ENCODE results near the gene ZMYND11. TPM values are rescaled to one million over a fixed set of nuclear protein-coding genes. Genes with fewer than 3 reads are reported as not detected.

Gene ZMYND11
- total RNA-seq, 1 donor from 2014 or later = 49.7 TPM

GRCh38 chr10:176677-177076, 41.4 kb downstream of the ZMYND11 start:
- H3K27ac Mint-ChIP-seq (ENCODE audit: unreplicated experiment) = no peak overlapping the region
- DNase-seq (ENCODE audit: low read depth, low spot score) = no peak
- H3K9me3 Mint-ChIP-seq = peaks cover 6% of the 10 kb centered on the region
- peaks cover 8% of the 10 kb centered on the region for H3K4me1 Mint-ChIP-seq
- H3K27me3 Mint-ChIP-seq (ENCODE audit: low read depth) = no peaks in the 10 kb centered on the region
- no peak for TF ChIP-seq CTCF (conservative IDR thresholded peaks at IDR 0.05)
- peaks cover 22% of the 10 kb centered on the region for H3K36me3 Mint-ChIP-seq (ENCODE audit: low read depth)
- no peak overlapping the region for H3K4me3 Mint-ChIP-seq

GRCh38 chr10:178208-178607, 43.0 kb downstream of the ZMYND11 start:
- no peak for DNase-seq (ENCODE audit: low read depth, low spot score)
- H3K36me3 Mint-ChIP-seq (ENCODE audit: low read depth) = peaks cover 17% of the 10 kb centered on the region
- H3K9me3 Mint-ChIP-seq = no peaks in the 10 kb centered on the region
- no peak overlapping the region for H3K27ac Mint-ChIP-seq (ENCODE audit: unreplicated experiment)
- peaks cover 8% of the 10 kb centered on the region for H3K4me1 Mint-ChIP-seq
- H3K4me3 Mint-ChIP-seq = no peak overlapping the region
- no peaks in the 10 kb centered on the region for H3K27me3 Mint-ChIP-seq (ENCODE audit: low read depth)
- peak; percentile 61 for TF ChIP-seq CTCF (conservative IDR thresholded peaks at IDR 0.05)

DNA sequence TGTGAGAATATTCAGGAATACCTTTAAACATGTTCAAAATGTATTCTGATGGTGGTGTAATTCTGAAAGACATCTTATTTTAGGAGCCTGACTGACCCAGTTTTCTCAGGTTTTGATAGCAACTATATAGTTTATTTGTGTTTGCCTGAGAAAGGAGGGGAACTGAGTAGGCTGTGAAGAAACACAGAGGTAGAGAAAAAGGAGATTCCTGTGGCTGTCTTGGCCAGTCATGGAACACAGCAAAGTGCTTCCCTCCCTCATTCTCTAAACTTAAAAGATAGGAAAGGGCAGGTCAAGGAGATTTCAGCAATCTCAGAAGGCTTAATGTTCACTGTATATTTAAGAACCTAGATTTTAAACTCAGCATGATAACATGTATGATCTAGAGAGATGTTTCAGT, 43.5 kb downstream of the ZMYND11 start:
- peaks cover 21% of the 10 kb centered on the region for H3K36me3 Mint-ChIP-seq (ENCODE audit: low read depth)
- H3K4me1 Mint-ChIP-seq = peaks cover 8% of the 10 kb centered on the region
- no peak for DNase-seq (ENCODE audit: low read depth, low spot score)
- TF ChIP-seq CTCF (conservative IDR thresholded peaks at IDR 0.05) = no peak
- H3K9me3 Mint-ChIP-seq = no peaks in the 10 kb centered on the region
- H3K27me3 Mint-ChIP-seq (ENCODE audit: low read depth) = no peaks in the 10 kb centered on the region
- no peak overlapping the region for H3K27ac Mint-ChIP-seq (ENCODE audit: unreplicated experiment)
- H3K4me3 Mint-ChIP-seq = no peak overlapping the region

DNA sequence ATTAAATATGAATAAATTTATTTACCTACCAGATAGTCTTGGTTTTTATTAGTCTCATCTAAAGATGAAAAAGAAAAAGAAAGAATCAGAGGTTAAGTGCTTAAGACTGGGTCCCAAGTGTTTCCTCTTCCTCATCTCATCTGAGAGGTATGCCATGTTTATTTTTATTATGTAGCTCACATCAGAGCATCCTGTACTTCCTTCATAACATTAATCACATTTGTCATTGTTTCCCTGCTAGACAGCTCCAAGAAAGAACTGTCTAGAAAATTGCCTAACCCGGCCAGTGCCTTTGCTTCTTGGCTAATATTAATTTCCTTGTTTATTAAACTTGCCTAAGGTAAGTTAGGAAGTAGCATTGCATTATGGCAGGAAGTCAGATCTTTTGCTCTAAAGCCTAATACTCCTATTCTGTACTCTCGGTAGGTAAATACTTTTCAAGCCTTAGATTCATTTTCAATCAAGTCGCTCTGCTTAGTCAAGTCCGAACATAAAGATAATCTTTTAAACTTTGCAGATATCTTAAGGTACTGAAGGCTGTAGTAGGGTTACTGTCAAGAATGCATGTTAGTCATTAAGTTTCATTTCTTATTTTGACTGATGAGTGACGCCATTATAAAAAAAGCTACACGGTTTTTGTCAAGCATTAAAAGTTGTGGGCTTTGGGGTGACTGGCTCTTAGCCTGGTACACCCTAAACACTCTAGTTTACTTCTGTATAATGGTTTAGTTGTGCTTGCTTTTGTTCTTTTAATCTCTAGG, 47.4 kb downstream of the ZMYND11 start:
- DNase-seq (ENCODE audit: low read depth, low spot score) = no peak
- peaks cover 39% of the 10 kb centered on the region for H3K36me3 Mint-ChIP-seq (ENCODE audit: low read depth)
- no peaks in the 10 kb centered on the region for H3K27me3 Mint-ChIP-seq (ENCODE audit: low read depth)
- no peak overlapping the region for H3K27ac Mint-ChIP-seq (ENCODE audit: unreplicated experiment)
- no peak for TF ChIP-seq CTCF (conservative IDR thresholded peaks at IDR 0.05)
- H3K4me1 Mint-ChIP-seq = no peaks in the 10 kb centered on the region
- H3K4me3 Mint-ChIP-seq = no peak overlapping the region
- peaks cover 7% of the 10 kb centered on the region for H3K9me3 Mint-ChIP-seq

- H3K27me3 Mint-ChIP-seq (ENCODE audit: low read depth) = no peaks in the 10 kb centered on the region
- peaks cover 7% of the 10 kb centered on the region for H3K9me3 Mint-ChIP-seq
- no peak for DNase-seq (ENCODE audit: low read depth, low spot score)
- H3K4me3 Mint-ChIP-seq = no peak overlapping the region
- peak overlapping the region; percentile 71 for H3K27ac Mint-ChIP-seq (ENCODE audit: unreplicated experiment)
- peaks cover 41% of the 10 kb centered on the region for H3K36me3 Mint-ChIP-seq (ENCODE audit: low read depth)
- no peak for TF ChIP-seq CTCF (conservative IDR thresholded peaks at IDR 0.05)
- H3K4me1 Mint-ChIP-seq = no peaks in the 10 kb centered on the region
Measured at GRCh38 chr10:184174-184573, 48.9 kb downstream of the ZMYND11 start.
